Prostate gland (tissue), 2 donors: Measurements from ENCODE around the gene RABGAP1L.

Experiments
- CTCF ChIP-seq, 4 experiments: fragments of 200-600 bp in 2 of 4; fragments of 450-650 bp in 2 of 4; sonication (generic) in 2 of 4; IDR thresholded peaks; 1 replicate in 3 of 4; 2 replicates in 1 of 4; pipeline ENCODE4 v1.5.1; 2016 to 2019; ENCODE audit warnings: antibody characterized with exemption in 4 of 4, mild to moderate bottlenecking in 2 of 4, moderate library complexity in 2 of 4
- POLR2A ChIP-seq: fragments of 450-650 bp; IDR thresholded peaks from one replicate; pipeline ENCODE4 v1.6.1; 2016; ENCODE audit warnings: antibody characterized with exemption, mild to moderate bottlenecking
- POLR2AphosphoS5 ChIP-seq: sonication (generic); formaldehyde crosslinking; IDR thresholded peaks from one replicate; pipeline ENCODE4 v1.6.1; 2017; ENCODE audit warnings: antibody characterized with exemption

- TF ChIP-seq CTCF (IDR thresholded peaks at IDR 0.05) (no peak), POLR2A (no peak), POLR2AphosphoS5 (no peak)
Measured at GRCh38 chr1:174497478-174497877, 338.2 kb downstream of the RABGAP1L start.
